Fibroblast of the aortic adventitia (primary cell): Measurements from ENCODE around the gene ZFYVE9. TPM values are rescaled to one million over a fixed set of nuclear protein-coding genes. Genes with fewer than 3 reads are reported as not detected.
"Not testable (repeated sequence)": the region's sequence is repeated elsewhere in the genome, so short reads cannot be mapped to it uniquely, and the experiment has no call there.

Experiments used
- DNase-seq: peaks from one replicate; pipeline ENCODE4 v3.0.0-alpha.2; 2010; ENCODE audit warnings: low read depth
- H3K4me3 ChIP-seq: 2 replicates; pipeline ENCODE4 v1.5.1; 2011; ENCODE audit warnings: low read depth, mild to moderate bottlenecking, control low read depth, low read length, moderate library complexity
- CTCF ChIP-seq: IDR thresholded peaks from 2 replicates; pipeline ENCODE4 v1.5.1; 2011; ENCODE audit warnings: mild to moderate bottlenecking, low read length, control low read depth, inconsistent platforms; ENCODE audit not compliant: insufficient read depth
- total RNA-seq: library from RNA; depleted of rRNA; stranded (reverse); fragments of >200 nt; gene quantifications from 2 replicates; pipeline ENCODE4 v1.2.3, GENCODE V29; 2012; ENCODE audit warnings: low replicate concordance

Gene ZFYVE9
- total RNA-seq, 1 donor: 28.8 TPM

- no peak overlapping the region for H3K4me3 ChIP-seq
- no peak for TF ChIP-seq CTCF
- DNase-seq: no peak
Observed at GRCh38 chr1:52192436-52192835, 50.5 kb downstream of the ZFYVE9 start.

GRCh38 chr1:52193985-52194384, 52.1 kb downstream of the ZFYVE9 start:
- H3K4me3 ChIP-seq: no peak overlapping the region
- TF ChIP-seq CTCF: no peak
- DNase-seq: no peak

GRCh38 chr1:52195161-52195560, 53.3 kb downstream of the ZFYVE9 start:
- TF ChIP-seq CTCF: no peak
- H3K4me3 ChIP-seq: no peak overlapping the region
- no peak for DNase-seq

- TF ChIP-seq CTCF: no peak
- no peak for DNase-seq
- H3K4me3 ChIP-seq: no peak overlapping the region
Observed at GRCh38 chr1:52203935-52204625, 62.2 kb downstream of the ZFYVE9 start.

- DNase-seq: no peak
- TF ChIP-seq CTCF: no peak
- no peak overlapping the region for H3K4me3 ChIP-seq
Observed at GRCh38 chr1:52204696-52205095, 62.8 kb downstream of the ZFYVE9 start.

GRCh38 chr1:52206686-52207085, 64.8 kb downstream of the ZFYVE9 start:
- not testable (repeated sequence) for H3K4me3 ChIP-seq, DNase-seq

GRCh38 chr1:52209429-52209828, 67.5 kb downstream of the ZFYVE9 start:
- no peak for DNase-seq
- H3K4me3 ChIP-seq: no peak overlapping the region
- no peak for TF ChIP-seq CTCF
